GM21529 (cell line): Measurements from ENCODE around the gene TIMP2.
"Not testable (repeated sequence)": the region's sequence is repeated elsewhere in the genome, so short reads cannot be mapped to it uniquely, and the experiment has no call there.

ENCODE experiments used
- ATAC-seq: cut with Tn5 transposase; IDR thresholded peaks from one replicate; pipeline ENCODE4 v1.9.1; 2021; ENCODE audit not compliant: unreplicated experiment

The TIMP2 gene

GRCh38 chr17:78925234-78925633, at the start of gene TIMP2:
TSS of gene TIMP2 (minus strand) at chr17:78925387. CDS start at chr17:78925088, 299 bp downstream.
- no peak for ATAC-seq

DNA sequence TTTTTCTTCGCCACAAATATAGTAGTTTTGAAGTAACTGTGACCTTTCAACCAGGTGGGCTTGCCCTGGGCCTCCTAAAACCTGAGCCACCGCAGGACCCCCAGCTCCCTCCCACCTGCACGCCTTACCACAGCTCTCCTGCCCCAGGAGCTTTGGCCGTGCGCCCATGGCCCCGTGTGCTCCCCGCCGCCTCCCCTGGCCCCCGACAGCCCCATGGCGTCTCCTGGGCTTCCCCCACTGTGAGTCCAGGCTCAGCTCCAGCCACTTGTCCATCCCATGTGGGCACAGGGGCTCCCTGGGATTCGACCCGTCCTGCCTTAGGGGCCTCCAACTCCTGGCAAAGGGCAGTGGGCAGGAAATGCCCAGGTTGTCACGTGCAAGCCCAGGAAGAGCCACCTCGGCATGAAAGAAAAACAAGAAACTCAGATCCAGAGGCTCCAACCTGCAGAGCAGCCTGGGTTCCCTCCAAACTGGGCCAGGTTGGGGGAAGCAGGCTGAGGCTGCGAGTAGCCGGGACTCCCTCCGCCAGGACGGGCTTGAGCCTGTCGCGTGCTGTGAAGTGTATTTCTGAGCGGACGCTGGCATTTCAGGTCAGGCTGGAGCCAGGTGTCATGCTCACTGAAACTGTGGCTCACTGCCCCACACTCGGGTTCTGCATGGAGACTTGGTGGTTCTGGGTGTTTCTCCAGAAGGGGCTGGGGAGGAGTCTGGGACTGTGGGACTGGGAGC, 48.8 kb upstream of the TIMP2 start:
- ATAC-seq = no peak

- no peak for ATAC-seq
Measured at GRCh38 chr17:78973196-78973595, 48.0 kb upstream of the TIMP2 start.

DNA sequence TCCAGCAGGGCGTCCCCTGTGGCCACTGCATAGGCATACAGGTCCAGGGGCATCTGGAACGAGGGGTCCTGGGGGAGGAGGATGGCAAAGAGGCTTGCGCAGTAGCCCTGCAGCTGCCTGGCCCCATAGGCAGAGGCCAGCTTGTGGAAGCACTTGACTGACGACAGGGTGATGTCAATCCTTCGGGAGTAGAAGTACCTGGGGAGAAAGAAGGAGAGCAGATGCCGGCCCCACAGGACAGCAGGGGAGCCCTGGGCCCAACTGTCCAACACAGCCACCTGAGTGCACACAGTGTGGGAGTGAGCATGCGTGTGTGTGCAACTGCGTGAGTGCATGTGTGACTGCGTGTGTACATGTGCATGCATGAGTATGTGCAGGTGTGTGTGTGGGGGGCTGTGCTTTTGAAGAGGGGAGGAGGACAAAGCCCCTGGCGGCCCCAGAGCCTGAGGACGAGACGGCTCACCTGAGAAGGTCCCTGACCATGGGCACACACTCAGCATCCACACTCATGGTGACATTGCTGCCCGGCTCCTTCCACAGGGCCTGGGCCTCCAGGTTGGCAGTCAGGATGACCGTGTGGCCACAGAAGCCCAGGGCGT, 47.4 kb upstream of the TIMP2 start:
- ATAC-seq = no peak

DNA sequence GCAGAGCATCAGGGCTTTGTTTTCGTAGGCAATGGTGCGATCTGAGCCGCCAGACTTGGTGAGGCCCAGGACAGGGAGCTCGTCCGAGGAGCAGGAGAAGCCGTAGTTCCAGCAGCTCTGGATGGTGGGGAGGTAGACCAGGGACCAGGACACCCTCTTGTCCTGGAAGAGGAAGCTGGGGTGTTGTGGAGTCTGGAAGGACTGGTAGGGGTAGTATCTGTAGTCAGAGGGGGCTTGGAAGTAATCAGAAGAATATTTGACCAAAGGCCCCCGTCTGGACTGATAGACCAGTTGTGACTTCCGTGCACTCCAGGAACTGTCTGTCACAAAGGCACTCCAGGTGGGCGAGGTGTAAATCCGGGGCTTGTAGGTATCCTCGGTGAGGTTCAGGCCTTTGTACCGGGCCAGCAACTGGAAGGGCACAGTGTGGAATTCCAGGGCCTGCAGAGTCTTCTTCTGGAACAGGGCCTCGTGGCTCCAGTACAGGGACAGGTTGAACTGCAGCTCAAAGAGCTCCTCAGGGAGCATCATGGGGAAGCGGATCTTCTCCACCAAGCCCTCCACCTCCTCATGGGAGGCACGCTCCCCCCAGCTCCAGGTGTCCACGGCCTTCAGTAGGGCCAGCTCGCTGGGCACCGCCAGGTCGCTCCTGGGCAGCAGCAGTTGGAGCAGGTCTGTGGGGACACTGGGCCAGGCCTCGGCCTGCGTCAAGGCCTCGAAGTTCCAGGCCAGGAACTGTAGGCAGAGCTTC, 46.7 kb upstream of the TIMP2 start:
- no peak for ATAC-seq

DNA sequence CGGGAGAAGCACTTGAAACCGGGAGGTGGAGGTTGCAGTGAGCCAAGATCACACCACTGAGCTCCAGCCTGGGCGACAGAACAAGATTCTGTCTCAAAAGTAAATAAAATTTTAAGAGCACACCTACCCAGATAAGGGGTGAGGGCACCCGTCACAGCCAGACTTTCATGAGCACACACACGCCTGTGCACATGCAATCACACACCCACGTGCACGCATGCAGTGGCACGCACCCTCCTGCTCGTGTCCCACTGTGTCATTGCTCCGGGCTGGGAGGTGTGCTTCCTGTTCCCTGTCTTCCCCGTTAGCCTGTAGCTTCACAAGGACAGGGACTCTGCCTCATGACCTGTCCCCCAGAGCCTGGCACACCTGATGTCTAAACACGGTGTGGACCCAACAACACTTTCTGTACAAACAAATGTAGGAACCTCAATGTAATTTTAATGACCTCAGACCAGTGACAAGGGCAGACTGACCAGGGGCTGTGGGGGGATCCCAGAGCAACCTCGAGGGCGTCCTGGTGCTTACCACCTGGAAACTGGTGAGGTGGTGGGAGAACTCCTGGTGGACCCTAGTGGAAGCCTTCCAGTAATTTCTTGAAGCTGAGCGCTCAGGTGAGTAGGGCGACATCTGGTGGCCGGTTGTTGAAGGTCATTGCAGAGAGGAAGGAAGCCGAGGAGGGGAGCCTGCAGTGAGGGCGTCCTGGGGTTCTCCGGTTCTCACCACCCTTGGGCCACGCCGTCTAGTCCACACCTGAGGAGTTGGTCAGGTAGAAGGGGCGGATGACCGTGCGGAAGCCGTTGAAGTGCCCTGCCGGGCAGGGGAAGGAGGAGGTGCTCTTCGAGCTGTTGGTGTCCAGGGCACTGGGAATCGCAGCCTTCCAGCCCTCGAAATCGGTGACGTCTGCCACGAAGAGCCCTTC, 45.9 kb upstream of the TIMP2 start:
- ATAC-seq = no peak

- no peak for ATAC-seq
Measured at GRCh38 chr17:78969865-78970264, 44.7 kb upstream of the TIMP2 start.

- no peak for ATAC-seq
Measured at GRCh38 chr17:78967782-78968362, 42.7 kb upstream of the TIMP2 start.

DNA sequence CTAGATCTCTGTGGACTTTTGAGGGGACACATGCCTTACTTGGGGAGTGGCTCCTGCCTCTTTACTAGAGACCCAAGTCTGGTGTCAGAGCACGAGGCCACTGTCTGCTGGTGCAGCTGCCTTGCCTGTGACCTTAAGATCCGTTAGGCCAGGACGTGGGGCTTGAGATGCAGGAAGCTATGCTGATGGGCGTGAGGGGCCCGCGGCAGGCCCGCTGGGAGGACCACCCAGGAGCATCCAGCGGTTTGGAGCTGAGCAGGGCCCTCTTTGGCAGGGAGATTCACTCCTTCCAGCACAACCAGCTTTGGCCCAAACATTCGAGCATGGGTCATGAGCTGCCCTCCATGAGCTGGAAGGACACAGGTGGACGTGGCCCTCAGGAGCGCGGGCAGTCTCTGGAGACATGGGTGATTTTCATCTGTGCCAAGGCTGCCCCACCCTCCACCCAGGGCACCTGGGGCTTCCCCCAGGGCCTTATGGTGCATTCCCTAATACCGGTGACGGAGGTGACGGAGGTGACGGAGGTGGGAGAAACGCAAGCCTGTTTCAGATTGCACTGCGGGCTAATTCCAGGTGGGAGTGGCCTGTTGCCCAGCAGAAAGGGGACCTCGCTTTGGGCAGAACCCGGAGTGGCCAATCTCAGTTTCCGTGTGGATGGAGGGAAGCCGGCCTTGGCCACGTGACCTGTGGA, 41.9 kb upstream of the TIMP2 start:
- no peak for ATAC-seq

GRCh38 chr17:78966123-78966813, 41.1 kb upstream of the TIMP2 start:
- no peak for ATAC-seq

GRCh38 chr17:78965491-78965924, 40.3 kb upstream of the TIMP2 start:
- no peak for ATAC-seq

- ATAC-seq = no peak
Measured at GRCh38 chr17:78963378-78963777, 38.2 kb upstream of the TIMP2 start.

DNA sequence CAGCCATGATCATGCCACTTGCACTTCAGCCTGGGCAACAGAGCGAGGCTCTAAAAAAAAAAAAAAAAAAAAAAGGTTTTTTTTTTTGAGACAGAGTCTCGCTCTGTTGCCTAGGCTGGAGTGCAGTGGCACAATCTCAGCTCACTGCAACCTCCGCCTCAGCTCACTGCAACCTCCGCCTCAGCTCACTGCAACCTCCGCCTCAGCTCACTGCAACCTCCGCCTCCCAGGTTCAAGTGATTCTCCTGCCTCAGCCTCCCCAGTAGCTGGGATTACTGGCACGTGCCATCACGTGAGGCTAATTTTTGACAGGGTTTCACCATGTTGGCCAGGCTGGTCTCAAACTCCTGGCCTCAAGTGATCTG, 37.8 kb upstream of the TIMP2 start:
- ATAC-seq = not testable (repeated sequence)

DNA sequence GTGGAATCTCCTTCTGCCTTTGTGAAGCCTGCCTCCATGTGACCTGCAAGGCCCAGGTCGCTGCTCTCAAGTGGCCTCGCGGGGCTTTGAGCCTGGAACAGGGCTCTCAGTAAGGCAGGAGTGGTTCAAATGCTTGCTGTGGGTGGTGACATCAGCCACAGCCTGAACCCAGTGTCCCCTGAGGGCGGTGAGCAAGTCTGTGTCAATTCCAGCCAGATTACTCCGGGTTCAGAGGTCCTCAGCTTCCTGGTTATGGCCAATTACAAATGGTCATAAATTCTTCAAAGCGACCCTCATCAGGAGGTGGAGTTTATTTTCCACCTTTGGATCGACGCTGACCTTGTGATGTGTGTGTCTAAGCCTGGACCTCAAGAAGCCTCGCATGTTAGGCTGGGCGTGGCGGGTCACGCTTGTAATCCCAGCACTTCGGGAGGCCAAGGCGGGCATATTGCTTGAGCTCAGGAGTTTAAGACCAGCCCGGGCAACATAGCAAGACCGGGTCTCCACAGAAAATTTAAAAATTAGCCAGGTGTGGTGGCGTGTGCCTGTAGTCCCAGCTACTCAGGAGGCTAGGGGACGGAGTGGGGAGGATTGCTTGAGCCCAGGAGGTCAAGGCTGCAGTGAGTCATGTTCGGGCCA, 37.3 kb upstream of the TIMP2 start:
- ATAC-seq = no peak

DNA sequence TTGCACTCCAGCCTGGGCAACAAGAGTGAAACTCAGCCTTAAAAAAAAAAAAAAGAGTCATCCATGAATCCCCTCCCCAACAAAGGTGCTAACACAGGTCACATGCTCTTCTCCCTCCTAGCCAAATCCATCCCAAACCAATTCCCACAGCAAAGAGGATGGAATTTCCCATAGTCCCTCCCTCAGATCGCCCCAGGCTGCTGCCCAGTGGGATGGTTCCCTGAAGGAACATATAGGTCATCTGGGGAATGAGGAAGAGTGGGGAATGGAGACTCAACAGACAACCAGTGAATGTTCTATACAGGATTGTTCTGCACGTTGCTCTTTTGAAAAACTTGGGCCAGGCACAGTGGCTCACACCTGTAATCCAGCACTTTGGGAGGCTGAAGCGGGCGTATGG, 36.4 kb upstream of the TIMP2 start:
- no peak for ATAC-seq

- no peak for ATAC-seq
Measured at GRCh38 chr17:78960928-78961327, 35.7 kb upstream of the TIMP2 start.

DNA sequence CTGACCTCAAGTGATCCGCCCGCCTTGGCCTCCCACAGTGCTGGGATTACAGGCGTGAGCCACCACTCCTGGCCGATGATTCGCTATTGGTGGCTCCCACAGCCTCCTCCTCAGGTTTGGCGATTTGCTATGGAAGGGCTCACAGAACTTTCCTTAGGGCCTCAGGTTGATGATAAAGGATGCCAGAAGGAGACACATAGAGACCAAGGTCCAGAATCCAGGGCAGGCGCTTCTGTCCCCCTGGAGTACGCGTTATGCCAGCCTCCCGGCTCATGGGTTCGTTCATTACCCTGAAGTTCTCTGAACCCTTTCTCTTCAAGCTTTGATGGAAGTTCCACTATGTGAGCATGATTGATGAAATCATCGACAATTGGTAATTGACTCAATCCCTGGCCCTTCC, 34.6 kb upstream of the TIMP2 start:
- ATAC-seq = no peak

DNA sequence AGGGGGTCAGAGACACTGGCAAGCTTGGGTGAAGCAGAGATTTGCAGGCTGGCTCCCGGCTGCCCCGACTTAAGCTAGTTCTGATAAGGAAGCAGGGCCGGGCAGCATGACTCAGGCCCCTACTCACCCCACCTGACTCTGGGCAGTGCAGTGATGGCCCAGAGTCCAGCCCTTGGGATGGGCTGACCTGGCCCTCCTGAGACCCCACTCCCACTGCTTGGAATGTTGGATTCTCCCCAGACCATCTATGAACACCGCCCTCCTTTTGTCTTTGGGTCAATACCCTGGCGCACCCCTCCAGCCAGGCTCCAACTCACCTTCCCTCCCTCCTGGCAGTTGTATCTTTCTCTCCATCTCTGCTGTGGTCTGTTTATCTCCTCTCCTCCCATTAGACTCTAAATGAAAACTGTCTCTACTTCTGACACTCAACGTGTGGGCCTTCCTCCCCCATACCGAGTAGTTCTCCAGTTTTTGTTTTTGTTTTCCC, 33.5 kb upstream of the TIMP2 start:
- no peak for ATAC-seq

GRCh38 chr17:78957128-78957527, 31.9 kb upstream of the TIMP2 start:
- no peak for ATAC-seq
